OCI-LY1 (cell line): ENCODE results near the gene LETM1.
A peak's percentile ranks its signal among the peaks of the same experiment; 100 is the strongest.

Source experiments
- EZH2 ChIP-seq: fragments of 200-600 bp; sonication (generic), shearing (Covaris generic); IDR thresholded peaks from 2 replicates; pipeline ENCODE4 v1.8.0; 2017; ENCODE audit warnings: borderline replicate concordance, mixed run types, mild to moderate bottlenecking, antibody characterized with exemption, low read length, moderate library complexity, mixed read lengths
- TF ChIP-seq, protein P1 (sequence below): fragments of 200-600 bp; sonication (generic), shearing (Covaris generic); IDR thresholded peaks from 2 replicates; pipeline ENCODE4 v1.5.1; 2017; ENCODE audit warnings: mild to moderate bottlenecking, antibody characterized with exemption, low read length, moderate library complexity, mixed read lengths

DNA sequence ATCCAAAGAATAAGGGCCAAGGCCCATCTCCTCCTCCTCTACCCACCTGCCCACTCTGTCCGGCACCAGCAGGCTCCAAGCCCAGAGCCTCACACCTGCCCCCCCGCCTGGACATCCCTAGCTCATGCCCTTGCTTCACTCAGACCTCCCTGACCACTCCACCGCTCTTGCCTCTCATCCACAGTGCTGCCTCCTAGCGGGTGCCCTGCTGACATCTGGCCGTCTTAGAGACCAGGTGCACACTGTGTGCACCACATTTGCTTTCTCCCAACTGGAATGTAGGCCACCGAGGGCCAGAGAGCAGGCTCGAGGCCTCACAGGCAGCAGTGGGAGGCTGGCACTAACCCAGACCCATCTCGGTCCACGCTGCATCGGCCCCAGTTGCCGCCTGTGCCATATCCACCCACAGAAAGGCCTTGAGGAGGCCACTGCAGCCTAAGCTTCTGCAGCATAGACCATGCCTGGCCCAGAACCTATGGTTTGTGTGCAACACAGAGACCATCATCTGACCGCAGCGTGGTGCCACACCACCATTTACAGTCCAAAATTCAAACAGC lies 13.5 kb downstream of the LETM1 start:
- TF ChIP-seq EZH2 = no peak
- TF ChIP-seq, protein P1, sequence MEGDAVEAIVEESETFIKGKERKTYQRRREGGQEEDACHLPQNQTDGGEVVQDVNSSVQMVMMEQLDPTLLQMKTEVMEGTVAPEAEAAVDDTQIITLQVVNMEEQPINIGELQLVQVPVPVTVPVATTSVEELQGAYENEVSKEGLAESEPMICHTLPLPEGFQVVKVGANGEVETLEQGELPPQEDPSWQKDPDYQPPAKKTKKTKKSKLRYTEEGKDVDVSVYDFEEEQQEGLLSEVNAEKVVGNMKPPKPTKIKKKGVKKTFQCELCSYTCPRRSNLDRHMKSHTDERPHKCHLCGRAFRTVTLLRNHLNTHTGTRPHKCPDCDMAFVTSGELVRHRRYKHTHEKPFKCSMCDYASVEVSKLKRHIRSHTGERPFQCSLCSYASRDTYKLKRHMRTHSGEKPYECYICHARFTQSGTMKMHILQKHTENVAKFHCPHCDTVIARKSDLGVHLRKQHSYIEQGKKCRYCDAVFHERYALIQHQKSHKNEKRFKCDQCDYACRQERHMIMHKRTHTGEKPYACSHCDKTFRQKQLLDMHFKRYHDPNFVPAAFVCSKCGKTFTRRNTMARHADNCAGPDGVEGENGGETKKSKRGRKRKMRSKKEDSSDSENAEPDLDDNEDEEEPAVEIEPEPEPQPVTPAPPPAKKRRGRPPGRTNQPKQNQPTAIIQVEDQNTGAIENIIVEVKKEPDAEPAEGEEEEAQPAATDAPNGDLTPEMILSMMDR = peak; percentile 42; the same call in 1 of the 2 replicates
